ENCODE data around the gene MEGF8.

Gene MEGF8

GRCh38 chr19:42426643-42427042, 101.2 kb downstream of the MEGF8 start:
- no peaks in the 10 kb centered on the region for H3K36me3 ChIP-seq (ENCODE audit: low read length)
- no peaks in the 10 kb centered on the region for H3F3A ChIP-seq (ENCODE audit: insufficient read depth)
- no peak overlapping the region for H2AFZ ChIP-seq (ENCODE audit: low read depth, low read length, severe bottlenecking)
- H3K4me2 ChIP-seq (ENCODE audit: low read depth, low read length, poor library complexity, severe bottlenecking), result no peak overlapping the region
- H3K9me2 ChIP-seq (replicated peaks; ENCODE audit: insufficient read depth, low read length), result no peaks in the 10 kb centered on the region
- no peak overlapping the region for H3K27ac ChIP-seq (ENCODE audit: low read depth, low read length)
- H3K4me3 ChIP-seq (ENCODE audit: insufficient read depth, low read length, poor library complexity, severe bottlenecking), result no peak overlapping the region
- 0 out of 2 replicates have a peak, but pooled peaks cover 5% of the 10 kb centered on the region for H3K79me2 ChIP-seq (ENCODE audit: insufficient read depth, low read length)
- no peak overlapping the region for H3K9ac ChIP-seq (ENCODE audit: low read length)
- TF ChIP-seq CTCF (IDR thresholded peaks at IDR 0.05; ENCODE audit: insufficient read depth, low read length, poor library complexity, severe bottlenecking) (no peak), EZH2phosphoT487 (conservative IDR thresholded peaks at IDR 0.05; ENCODE audit: low read length) (no peak)
- no peaks in the 10 kb centered on the region for H4K20me1 ChIP-seq (ENCODE audit: low read depth, low read length)
- no peaks in the 10 kb centered on the region for H3K9me3 ChIP-seq (ENCODE audit: insufficient read depth, low read length)
- H3K27me3 ChIP-seq (ENCODE audit: low read length), result no peaks in the 10 kb centered on the region

GRCh38 chr19:42427313-42427712, 101.9 kb downstream of the MEGF8 start, which contains the start of gene LIPE:
Gene LIPE, minus strand, starts transcription at chr19:42427388. Its CDS starts 239 bp downstream, at chr19:42427149.
- no peaks in the 10 kb centered on the region for H3K36me3 ChIP-seq (ENCODE audit: low read length)
- H3K79me2 ChIP-seq (ENCODE audit: insufficient read depth, low read length), result 0 out of 2 replicates have a peak, but pooled peaks cover under 1% of the 10 kb centered on the region
- H4K20me1 ChIP-seq (ENCODE audit: low read depth, low read length), result no peaks in the 10 kb centered on the region
- no peaks in the 10 kb centered on the region for H3F3A ChIP-seq (ENCODE audit: insufficient read depth)
- H2AFZ ChIP-seq (ENCODE audit: low read depth, low read length, severe bottlenecking), result no peak within 1 kb of the TSS
- H3K27me3 ChIP-seq (ENCODE audit: low read length), result no peaks in the 10 kb centered on the region
- TF ChIP-seq EZH2phosphoT487 (conservative IDR thresholded peaks at IDR 0.05; ENCODE audit: low read length) (no peak), CTCF (IDR thresholded peaks at IDR 0.05; ENCODE audit: insufficient read depth, low read length, poor library complexity, severe bottlenecking) (no peak)
- H3K4me2 ChIP-seq (ENCODE audit: low read depth, low read length, poor library complexity, severe bottlenecking), result no peak within 1 kb of the TSS
- H3K4me3 ChIP-seq (ENCODE audit: insufficient read depth, low read length, poor library complexity, severe bottlenecking), result no peak within 1 kb of the TSS
- H3K9ac ChIP-seq (ENCODE audit: low read length), result no peak within 1 kb of the TSS
- H3K9me3 ChIP-seq (ENCODE audit: insufficient read depth, low read length), result no peaks in the 10 kb centered on the region
- H3K9me2 ChIP-seq (replicated peaks; ENCODE audit: insufficient read depth, low read length), result no peaks in the 10 kb centered on the region
- H3K27ac ChIP-seq (ENCODE audit: low read depth, low read length), result no peak within 1 kb of the TSS
